ENCODE data around the gene KLF6.

The KLF6 gene

GRCh38 chr10:3784510-3785250, at the start of gene KLF6:
Gene KLF6 (minus strand): TSS chr10:3785209. CDS start chr10:3785014, 195 bp downstream.
- peaks cover 30 to 56% of the 10 kb centered on the region in 2 donors for H3K36me3 ChIP-seq (ENCODE audit: control insufficient read depth in 1 of 2, insufficient read depth in 2 of 2, low read length in 2 of 2)
- H3K27ac ChIP-seq (ENCODE audit: low read length), result peak within 1 kb of the TSS; percentile 100
- H3K4me1 ChIP-seq (ENCODE audit: control insufficient read depth in 1 of 2, insufficient read depth in 2 of 2, low read length in 2 of 2), result peaks cover 5 to 16% of the 10 kb centered on the region in 2 donors
- H3K4me3 ChIP-seq (ENCODE audit: low read depth in 1 of 2, low read length in 2 of 2), result peak within 1 kb of the TSS; percentile 85 to 99
- H3K9me3 ChIP-seq (ENCODE audit: control insufficient read depth in 1 of 2, low read length in 2 of 2), result no peaks in the 10 kb centered on the region
- no peaks in the 10 kb centered on the region for H3K27me3 ChIP-seq (ENCODE audit: low read depth, low read length)

DNA sequence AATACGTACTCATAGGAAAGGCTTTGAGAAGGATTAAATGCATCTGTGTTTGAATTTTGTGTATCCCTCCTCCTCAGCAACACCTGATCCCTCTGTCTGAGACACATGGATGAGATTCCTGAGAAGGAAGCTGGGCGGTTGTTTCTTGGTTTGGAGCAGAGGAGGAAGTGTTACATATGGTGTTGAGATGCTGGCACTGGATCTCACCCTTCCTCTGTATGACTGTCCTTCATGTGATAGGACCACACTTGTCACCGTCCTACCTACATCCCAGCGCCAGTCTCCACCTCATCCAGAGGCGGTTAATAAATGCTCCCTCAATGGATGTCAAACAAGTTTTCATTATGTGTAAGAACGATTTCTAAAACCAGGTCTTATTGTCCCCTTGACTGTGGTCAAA, 49.4 kb upstream of the KLF6 start:
- Histone ChIP-seq H3K27ac (ENCODE audit: low read length) (no peak overlapping the region), H3K4me3 (ENCODE audit: low read depth in 1 of 2, low read length in 2 of 2) (no peak overlapping the region), H3K36me3 (ENCODE audit: control insufficient read depth in 1 of 2, insufficient read depth in 2 of 2, low read length in 2 of 2) (no peaks in the 10 kb centered on the region), H3K27me3 (ENCODE audit: low read depth, low read length) (no peaks in the 10 kb centered on the region), H3K9me3 (ENCODE audit: control insufficient read depth in 1 of 2, low read length in 2 of 2) (no peaks in the 10 kb centered on the region), H3K4me1 (ENCODE audit: control insufficient read depth in 1 of 2, insufficient read depth in 2 of 2, low read length in 2 of 2) (peaks cover 10 to 12% of the 10 kb centered on the region in 2 donors)

DNA sequence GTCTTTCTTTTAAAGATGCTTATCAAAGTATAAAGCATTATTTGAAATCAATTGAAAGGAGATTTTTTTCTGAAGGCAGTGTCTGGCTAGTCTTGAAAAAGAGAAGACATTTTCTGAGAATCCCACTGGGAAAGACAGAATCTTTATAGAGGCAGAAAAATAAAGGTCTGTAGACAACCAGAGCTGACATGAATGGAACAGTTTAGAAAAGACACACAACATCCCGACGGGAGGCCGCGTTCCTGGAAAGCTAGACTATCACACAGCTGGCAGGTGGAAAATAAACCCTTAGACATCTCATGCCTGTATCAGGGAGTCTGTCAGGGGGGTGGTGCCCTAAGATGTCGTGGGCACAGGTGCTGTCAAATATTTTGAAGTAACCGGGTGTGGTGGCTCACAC, 48.0 kb upstream of the KLF6 start:
- no peaks in the 10 kb centered on the region for H3K9me3 ChIP-seq (ENCODE audit: control insufficient read depth in 1 of 2, low read length in 2 of 2)
- H3K27ac ChIP-seq (ENCODE audit: low read length), result no peak overlapping the region
- peaks cover 12% of the 10 kb centered on the region in 2 donors for H3K4me1 ChIP-seq (ENCODE audit: control insufficient read depth in 1 of 2, insufficient read depth in 2 of 2, low read length in 2 of 2)
- H3K36me3 ChIP-seq (ENCODE audit: control insufficient read depth in 1 of 2, insufficient read depth in 2 of 2, low read length in 2 of 2), result no peaks in the 10 kb centered on the region
- no peaks in the 10 kb centered on the region for H3K27me3 ChIP-seq (ENCODE audit: low read depth, low read length)
- no peak overlapping the region for H3K4me3 ChIP-seq (ENCODE audit: low read depth in 1 of 2, low read length in 2 of 2)

DNA sequence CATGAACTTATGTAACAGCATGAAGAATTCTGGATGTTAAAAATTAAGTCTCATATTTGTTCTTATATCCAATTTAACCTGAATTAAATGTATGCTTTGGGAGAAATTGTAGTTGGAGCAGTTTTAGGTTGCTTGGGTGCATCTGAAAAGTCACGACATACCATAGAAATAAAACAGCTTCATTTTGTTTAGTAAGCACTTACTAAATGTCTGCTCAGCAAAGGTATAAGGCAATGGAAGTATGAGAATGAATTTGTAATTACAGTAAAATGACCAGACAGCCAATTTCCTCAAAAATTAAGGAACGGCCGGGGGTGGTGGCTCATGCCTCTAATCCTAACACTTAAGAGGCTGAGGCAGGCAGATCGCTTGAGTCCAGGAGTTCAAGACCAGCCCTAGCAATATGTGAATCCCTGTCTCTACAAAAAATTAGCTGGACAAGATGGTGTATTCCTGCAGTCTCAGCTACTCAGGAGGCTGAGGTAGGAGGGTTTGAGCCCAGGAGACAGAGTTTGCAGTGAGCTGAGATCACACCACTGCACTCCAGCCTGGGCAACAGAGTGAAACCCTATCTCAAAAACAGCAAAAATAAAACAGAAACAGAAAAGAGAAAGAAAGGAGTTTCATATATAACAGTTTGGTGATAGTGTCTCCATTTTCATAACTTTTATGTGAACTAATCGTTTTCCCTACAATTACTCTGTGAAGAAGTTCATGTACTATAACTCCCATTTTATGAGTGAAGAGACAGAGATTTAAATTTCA, 47.2 kb upstream of the KLF6 start:
- Histone ChIP-seq H3K4me1 (ENCODE audit: control insufficient read depth in 1 of 2, insufficient read depth in 2 of 2, low read length in 2 of 2) (peaks cover 12% of the 10 kb centered on the region in 2 donors), H3K27ac (ENCODE audit: low read length) (no peak overlapping the region), H3K9me3 (ENCODE audit: control insufficient read depth in 1 of 2, low read length in 2 of 2) (no peaks in the 10 kb centered on the region), H3K27me3 (ENCODE audit: low read depth, low read length) (no peaks in the 10 kb centered on the region), H3K4me3 (ENCODE audit: low read depth in 1 of 2, low read length in 2 of 2) (no peak overlapping the region), H3K36me3 (ENCODE audit: control insufficient read depth in 1 of 2, insufficient read depth in 2 of 2, low read length in 2 of 2) (no peaks in the 10 kb centered on the region)

- Histone ChIP-seq H3K27me3 (ENCODE audit: low read depth, low read length) (no peaks in the 10 kb centered on the region), H3K4me1 (ENCODE audit: control insufficient read depth in 1 of 2, insufficient read depth in 2 of 2, low read length in 2 of 2) (peaks cover 12% of the 10 kb centered on the region in 2 donors), H3K27ac (ENCODE audit: low read length) (no peak overlapping the region), H3K36me3 (ENCODE audit: control insufficient read depth in 1 of 2, insufficient read depth in 2 of 2, low read length in 2 of 2) (no peaks in the 10 kb centered on the region), H3K4me3 (ENCODE audit: low read depth in 1 of 2, low read length in 2 of 2) (no peak overlapping the region), H3K9me3 (ENCODE audit: control insufficient read depth in 1 of 2, low read length in 2 of 2) (no peaks in the 10 kb centered on the region)
These were observed 46.6 kb upstream of the KLF6 start for GRCh38 chr10:3831608-3832007.

GRCh38 chr10:3830946-3831345, 45.9 kb upstream of the KLF6 start:
- Histone ChIP-seq H3K27ac (ENCODE audit: low read length) (no peak overlapping the region), H3K27me3 (ENCODE audit: low read depth, low read length) (no peaks in the 10 kb centered on the region), H3K4me3 (ENCODE audit: low read depth in 1 of 2, low read length in 2 of 2) (no peak overlapping the region), H3K36me3 (ENCODE audit: control insufficient read depth in 1 of 2, insufficient read depth in 2 of 2, low read length in 2 of 2) (no peaks in the 10 kb centered on the region), H3K9me3 (ENCODE audit: control insufficient read depth in 1 of 2, low read length in 2 of 2) (no peaks in the 10 kb centered on the region), H3K4me1 (ENCODE audit: control insufficient read depth in 1 of 2, insufficient read depth in 2 of 2, low read length in 2 of 2) (peaks cover 7 to 12% of the 10 kb centered on the region in 2 donors)

DNA sequence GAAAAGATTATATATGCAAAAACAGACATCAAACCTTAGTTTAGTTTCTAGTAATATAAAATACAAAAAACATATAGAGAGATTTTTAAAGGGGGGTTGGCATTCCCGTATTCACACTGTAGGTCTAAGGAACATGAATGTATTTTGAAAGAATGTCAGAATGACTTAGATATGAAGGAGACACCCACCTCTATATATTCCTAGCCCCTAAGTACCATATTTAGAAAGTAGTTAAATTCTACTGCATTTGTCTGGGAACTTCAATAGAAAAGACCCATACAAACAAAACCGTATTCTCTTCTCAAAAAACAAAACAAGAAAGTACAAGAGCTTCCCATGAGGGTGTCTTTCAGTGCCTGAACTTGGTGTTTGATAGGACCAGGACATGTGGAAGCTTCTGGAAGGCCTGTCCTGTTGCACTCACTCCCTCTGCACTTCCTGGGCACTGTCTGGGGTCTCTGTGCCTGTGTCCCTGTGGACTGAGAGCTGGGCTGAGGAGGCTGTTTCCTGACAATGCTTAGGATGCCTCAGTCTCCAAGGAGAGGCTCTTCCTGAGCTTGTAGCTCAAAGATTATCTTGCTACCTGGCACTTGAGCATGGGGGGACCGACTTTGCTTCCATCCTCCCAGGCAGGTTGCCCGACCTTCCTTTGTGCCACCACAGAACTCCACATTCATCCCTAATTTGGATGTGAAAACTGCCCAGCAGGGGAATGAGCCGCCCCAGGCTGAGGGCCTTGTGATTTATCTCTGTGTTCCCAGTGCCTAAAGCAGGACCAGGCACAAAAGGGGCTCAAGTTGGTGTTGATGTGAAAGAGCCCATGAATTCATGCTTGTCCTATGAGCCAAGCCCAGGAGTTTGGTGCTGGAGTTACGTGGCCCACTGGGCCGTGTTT, 44.4 kb upstream of the KLF6 start:
- no peaks in the 10 kb centered on the region for H3K9me3 ChIP-seq (ENCODE audit: control insufficient read depth in 1 of 2, low read length in 2 of 2)
- H3K4me3 ChIP-seq (ENCODE audit: low read depth in 1 of 2, low read length in 2 of 2), result peak overlapping the region; percentile 23 to 58
- H3K27me3 ChIP-seq (ENCODE audit: low read depth, low read length), result no peaks in the 10 kb centered on the region
- no peaks in the 10 kb centered on the region for H3K36me3 ChIP-seq (ENCODE audit: control insufficient read depth in 1 of 2, insufficient read depth in 2 of 2, low read length in 2 of 2)
- H3K4me1 ChIP-seq (ENCODE audit: control insufficient read depth in 1 of 2, insufficient read depth in 2 of 2, low read length in 2 of 2), result peaks cover 5 to 12% of the 10 kb centered on the region in 2 donors
- H3K27ac ChIP-seq (ENCODE audit: low read length), result peak overlapping the region; percentile 86

GRCh38 chr10:3828404-3829155, 43.6 kb upstream of the KLF6 start:
- no peaks in the 10 kb centered on the region for H3K9me3 ChIP-seq (ENCODE audit: control insufficient read depth in 1 of 2, low read length in 2 of 2)
- no peaks in the 10 kb centered on the region for H3K36me3 ChIP-seq (ENCODE audit: control insufficient read depth in 1 of 2, insufficient read depth in 2 of 2, low read length in 2 of 2)
- peak overlapping the region; percentile 86 for H3K27ac ChIP-seq (ENCODE audit: low read length)
- peak overlapping the region; percentile 23 to 58 for H3K4me3 ChIP-seq (ENCODE audit: low read depth in 1 of 2, low read length in 2 of 2)
- H3K4me1 ChIP-seq (ENCODE audit: control insufficient read depth in 1 of 2, insufficient read depth in 2 of 2, low read length in 2 of 2), result peaks cover 5 to 12% of the 10 kb centered on the region in 2 donors
- H3K27me3 ChIP-seq (ENCODE audit: low read depth, low read length), result no peaks in the 10 kb centered on the region

- H3K36me3 ChIP-seq (ENCODE audit: control insufficient read depth in 1 of 2, insufficient read depth in 2 of 2, low read length in 2 of 2), result no peaks in the 10 kb centered on the region
- H3K4me3 ChIP-seq (ENCODE audit: low read depth in 1 of 2, low read length in 2 of 2), result peak overlapping the region; percentile 23 to 58
- H3K9me3 ChIP-seq (ENCODE audit: control insufficient read depth in 1 of 2, low read length in 2 of 2), result no peaks in the 10 kb centered on the region
- no peaks in the 10 kb centered on the region for H3K27me3 ChIP-seq (ENCODE audit: low read depth, low read length)
- H3K4me1 ChIP-seq (ENCODE audit: control insufficient read depth in 1 of 2, insufficient read depth in 2 of 2, low read length in 2 of 2), result peaks cover 5 to 12% of the 10 kb centered on the region in 2 donors
- H3K27ac ChIP-seq (ENCODE audit: low read length), result peak overlapping the region; percentile 86
These were observed 42.9 kb upstream of the KLF6 start for GRCh38 chr10:3827768-3828403.

DNA sequence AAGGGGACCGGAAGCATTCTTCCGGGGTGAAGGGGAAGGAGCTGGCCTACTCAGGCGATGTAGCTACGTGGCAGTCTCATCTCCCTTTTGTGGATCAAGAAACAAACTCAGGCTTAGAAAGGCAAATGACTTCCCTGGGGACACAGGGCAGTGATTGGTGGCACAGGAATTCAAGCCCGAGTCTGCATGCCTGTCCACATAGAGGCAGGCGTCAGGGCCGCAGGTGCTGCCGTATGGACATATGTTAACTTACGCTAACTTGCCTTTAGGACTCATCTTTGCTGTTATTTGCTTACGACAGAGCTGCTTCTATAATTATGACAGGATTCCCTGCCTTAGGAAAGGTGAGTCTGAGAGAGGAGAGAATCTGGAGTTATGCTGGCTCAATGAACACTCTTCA, 42.3 kb upstream of the KLF6 start:
- H3K9me3 ChIP-seq (ENCODE audit: control insufficient read depth in 1 of 2, low read length in 2 of 2), result no peaks in the 10 kb centered on the region
- no peaks in the 10 kb centered on the region for H3K36me3 ChIP-seq (ENCODE audit: control insufficient read depth in 1 of 2, insufficient read depth in 2 of 2, low read length in 2 of 2)
- H3K4me1 ChIP-seq (ENCODE audit: control insufficient read depth in 1 of 2, insufficient read depth in 2 of 2, low read length in 2 of 2), result peaks cover 5 to 12% of the 10 kb centered on the region in 2 donors
- no peak overlapping the region for H3K27ac ChIP-seq (ENCODE audit: low read length)
- H3K4me3 ChIP-seq (ENCODE audit: low read depth in 1 of 2, low read length in 2 of 2), result no peak overlapping the region
- H3K27me3 ChIP-seq (ENCODE audit: low read depth, low read length), result no peaks in the 10 kb centered on the region

Data from muscle layer of duodenum (tissue), 2 donors.